SK-MEL-5 (cell line): ENCODE results near the gene ZFX. TPM values are rescaled to one million over a fixed set of nuclear protein-coding genes. Genes with fewer than 3 reads are reported as not detected.

Experiments used
- DNase-seq: peaks from one replicate; pipeline ENCODE4 v3.0.0-alpha.2; 2016; ENCODE audit warnings: low read depth, low spot score
- in situ Hi-C: cut with HindIII; loops from 2 replicates; pipeline ENCODE4 v1.10.0; 2016; ENCODE audit warnings: low sequenced_read_pairs, high pct_unique_total_duplicates, low pct_unique_long_range_greater_than_20kb
- total RNA-seq: library from RNA; depleted of rRNA; stranded (reverse); fragments of >200 nt; shearing (Covaris generic); gene quantifications from 2 replicates; pipeline ENCODE4 v1.2.3, GENCODE V29; 2014

The ZFX gene
- total RNA-seq, 1 experiment from 2014 or later, result 24.8 TPM

DNA sequence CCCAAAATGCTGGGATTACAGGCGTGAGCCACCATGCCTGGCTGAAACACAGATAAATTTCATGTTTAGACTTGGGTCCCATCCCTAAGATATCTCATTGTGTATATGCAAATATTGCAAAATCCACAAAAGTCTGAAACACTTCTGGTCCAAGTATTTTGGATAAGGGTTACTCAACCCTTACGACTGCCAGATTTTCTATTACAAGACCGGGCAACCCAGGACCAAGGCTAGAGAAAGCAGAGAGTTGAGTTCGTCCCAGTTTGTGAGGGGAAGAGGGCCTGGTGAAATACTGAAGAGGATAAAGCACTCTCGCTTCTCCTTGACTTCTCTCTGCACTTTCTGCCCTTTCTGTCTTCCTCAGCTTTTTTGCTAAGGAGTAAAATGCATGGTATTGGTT lies 34.5 kb downstream of the ZFX start:
- DNase-seq, result no peak
- in situ Hi-C loops, result no loop called here

DNA sequence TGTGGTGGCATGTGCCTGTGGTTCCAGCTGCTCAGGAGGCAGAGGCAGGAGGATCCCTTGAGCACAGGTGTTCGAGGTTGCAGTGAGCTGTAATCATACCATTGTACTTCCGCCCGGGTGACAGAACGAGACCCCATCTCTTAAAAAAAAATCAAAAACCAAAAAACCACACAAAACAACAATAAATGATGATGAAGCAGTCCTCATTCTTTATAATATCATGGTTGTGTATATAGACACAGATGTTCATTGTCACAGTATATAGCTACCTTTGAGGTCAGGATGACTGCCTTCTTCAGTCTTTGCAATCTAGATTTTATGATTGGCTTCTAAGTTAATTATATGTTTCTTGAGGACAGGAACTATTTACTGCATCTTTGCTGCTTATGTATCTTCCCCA lies 37.0 kb downstream of the ZFX start:
- in situ Hi-C loops, result no loop called here

DNA sequence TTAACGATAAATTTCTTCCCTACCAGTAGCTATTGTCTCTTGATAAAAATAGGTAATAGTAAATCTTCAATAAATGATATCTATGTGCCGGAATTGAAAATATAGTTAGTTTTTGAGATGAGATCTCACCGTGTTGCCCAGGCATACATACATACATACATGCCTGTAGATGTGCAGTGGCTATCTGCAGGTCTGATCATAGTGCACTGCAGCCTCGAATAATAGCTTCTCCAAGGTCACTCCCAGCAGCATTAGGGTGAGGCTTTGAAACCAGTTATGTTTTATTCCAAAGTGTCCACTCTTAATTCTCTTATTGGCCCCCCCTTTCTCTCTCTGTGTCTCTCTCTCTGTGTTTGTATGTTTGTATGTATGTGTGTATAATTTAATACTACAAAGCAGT lies 37.5 kb downstream of the ZFX start:
- in situ Hi-C loops, result no loop called here
- DNase-seq, result no peak

More for the DNA sequence above, 37.0 kb downstream of the ZFX start:
- no peak for DNase-seq

DNA sequence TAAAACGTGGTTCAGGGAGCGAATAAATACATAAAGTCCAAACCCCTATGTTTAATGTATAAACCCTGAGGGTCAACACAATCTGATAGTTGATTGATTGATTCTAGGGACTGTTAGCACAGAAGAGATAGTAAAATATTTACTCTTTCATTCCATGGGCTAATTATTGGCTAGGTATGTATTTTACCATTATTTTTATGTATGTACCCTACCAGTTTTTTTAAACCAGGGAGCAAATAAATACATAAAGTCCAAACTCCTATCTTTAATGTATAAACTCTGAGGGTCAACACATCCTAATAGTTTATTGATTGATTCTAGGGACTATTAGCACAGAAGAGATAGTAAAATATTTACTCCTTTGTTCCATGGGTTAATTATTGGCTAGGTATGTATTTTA lies 40.0 kb downstream of the ZFX start:
- in situ Hi-C loops, result no loop called here
- DNase-seq, result no peak

DNA sequence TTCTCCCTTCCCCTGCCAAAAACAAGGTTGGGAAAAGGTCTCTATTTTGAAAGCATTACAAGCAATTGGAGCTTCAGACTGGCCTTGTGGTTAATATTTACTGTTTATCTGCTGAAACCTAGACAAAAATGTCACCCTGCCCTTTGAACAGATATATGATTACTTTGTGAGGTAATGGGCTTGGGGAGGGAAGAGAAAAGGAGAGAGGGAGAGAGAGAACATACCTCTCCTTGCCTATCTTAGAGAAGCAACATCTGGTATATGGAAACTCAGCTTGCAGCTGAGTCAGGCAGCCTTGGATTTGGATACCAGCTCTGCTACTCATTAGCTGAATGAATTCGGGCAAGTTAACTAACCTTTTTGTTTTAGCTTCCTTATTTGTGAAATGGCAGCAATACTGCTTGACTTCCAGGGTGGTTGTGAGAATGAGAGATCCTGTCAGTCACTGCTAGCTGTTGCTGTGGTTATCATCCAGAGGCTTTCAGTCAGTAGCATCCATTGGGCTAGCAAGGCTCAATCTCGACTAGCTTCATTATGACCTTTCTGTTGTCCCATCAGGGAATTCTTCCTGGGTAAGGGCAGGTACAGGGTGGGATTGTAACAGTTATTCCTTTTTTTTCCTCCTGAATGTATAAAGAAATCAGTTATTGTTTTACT lies 41.1 kb downstream of the ZFX start:
- no peak for DNase-seq
- in situ Hi-C loops, result no loop called here

DNA sequence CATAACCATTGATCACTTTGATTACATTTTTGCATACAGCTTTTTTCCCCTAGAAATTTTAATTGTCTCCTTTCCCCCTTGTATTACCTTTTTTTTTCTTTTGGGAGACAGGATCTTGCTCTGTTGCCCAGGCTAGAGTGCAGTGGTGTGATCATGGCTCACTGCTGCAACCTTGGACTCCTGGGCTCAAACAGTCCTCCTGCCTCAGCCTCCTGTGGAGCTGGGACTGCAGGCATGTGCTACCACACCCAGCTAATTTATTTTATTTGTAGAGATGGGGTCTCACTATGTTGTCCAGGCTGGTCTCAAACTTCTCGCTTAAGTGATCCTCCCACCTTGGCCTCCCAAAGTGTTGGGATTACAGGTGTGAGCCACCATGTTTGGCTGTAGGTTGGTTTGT lies 47.0 kb downstream of the ZFX start:
- DNase-seq, result no peak
- in situ Hi-C loops, result no loop called here

DNA sequence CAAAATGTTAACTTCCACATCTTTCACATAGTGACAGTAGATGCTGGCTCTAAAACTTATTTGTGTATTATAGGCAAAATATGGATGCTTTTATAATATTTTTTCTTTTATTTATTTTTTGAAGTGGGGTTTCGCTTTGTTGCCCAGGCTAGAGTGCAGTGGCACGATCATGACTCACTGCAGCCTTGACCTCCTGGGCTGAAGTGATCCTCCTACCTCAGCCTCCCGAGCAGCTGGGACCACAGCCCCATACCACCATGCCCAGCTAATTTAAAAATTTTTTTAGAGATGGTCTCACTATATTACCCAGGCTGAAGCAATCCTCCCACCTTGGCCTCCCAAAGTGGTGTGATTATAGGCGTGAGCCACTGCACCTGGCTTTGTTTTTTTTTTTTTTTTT lies 48.6 kb downstream of the ZFX start:
- no peak for DNase-seq
- in situ Hi-C loops, result no loop called here

DNA sequence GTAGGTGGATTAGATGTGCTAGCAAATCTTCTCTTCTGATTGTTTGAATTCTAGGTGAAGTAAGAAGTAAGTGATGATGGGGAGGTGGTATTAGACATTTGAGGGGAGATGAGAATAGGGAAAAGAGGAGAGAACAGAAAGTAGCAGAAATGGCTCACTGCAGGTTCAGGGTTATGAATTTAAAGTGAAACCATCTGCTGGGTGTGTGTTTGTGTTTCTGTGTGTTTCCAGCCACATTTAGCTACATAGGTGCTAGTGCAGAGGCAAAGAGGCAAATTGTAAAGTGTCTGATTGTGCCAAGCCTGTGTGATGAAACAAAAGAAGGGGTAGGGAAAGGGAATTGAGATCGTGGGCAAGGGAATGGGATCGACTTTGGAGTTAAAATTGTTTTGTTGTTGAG lies 50.6 kb downstream of the ZFX start:
- in situ Hi-C loops, result no loop called here
- DNase-seq, result no peak

DNA sequence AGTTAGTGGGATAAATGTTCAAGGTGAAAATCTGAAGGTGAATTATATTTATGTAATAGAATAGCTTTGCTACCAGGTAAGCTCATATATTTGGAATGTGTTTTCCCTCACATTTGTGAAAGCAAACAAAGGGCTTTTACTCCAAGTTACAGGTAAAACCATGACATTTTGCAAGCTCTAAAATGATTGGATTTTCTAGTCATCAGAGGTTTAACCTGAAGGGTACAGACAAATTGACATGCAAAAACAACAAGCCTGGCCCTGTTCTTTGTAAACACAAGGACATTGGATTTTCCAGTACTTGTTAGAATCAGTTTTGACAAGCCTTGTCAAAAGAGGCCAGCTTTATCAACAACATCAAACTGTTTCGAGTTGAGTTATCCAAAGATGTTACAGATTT lies 51.7 kb downstream of the ZFX start:
- in situ Hi-C loops, result no loop called here
- no peak for DNase-seq

DNA sequence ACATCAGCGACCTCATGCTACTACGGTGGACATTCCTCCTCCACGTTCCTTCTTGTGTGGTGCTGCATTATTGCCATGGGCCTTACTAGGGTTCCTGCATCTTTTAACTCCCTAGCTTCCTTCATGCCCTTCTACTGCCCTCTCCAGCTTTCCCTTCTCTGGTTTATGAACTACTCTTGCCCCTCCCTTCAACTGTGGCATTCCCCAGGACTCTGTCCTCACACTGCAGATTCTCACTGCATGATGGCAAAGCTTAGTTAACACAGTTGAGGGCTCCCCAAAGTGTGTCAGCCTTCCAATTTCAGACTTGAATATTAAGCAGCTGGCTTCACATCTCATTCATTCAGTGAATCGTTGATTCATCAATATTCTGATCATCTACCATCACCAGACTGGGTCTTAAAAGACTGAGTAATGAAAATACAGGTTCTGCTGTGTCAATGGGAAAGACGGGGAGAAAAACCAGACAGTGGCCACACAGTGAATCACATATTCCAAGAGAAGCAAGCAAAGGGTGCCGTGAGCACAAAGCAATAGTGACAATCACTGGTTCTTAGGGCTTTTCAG lies 53.0 kb downstream of the ZFX start:
- in situ Hi-C loops, result no loop called here
- DNase-seq, result no peak

DNA sequence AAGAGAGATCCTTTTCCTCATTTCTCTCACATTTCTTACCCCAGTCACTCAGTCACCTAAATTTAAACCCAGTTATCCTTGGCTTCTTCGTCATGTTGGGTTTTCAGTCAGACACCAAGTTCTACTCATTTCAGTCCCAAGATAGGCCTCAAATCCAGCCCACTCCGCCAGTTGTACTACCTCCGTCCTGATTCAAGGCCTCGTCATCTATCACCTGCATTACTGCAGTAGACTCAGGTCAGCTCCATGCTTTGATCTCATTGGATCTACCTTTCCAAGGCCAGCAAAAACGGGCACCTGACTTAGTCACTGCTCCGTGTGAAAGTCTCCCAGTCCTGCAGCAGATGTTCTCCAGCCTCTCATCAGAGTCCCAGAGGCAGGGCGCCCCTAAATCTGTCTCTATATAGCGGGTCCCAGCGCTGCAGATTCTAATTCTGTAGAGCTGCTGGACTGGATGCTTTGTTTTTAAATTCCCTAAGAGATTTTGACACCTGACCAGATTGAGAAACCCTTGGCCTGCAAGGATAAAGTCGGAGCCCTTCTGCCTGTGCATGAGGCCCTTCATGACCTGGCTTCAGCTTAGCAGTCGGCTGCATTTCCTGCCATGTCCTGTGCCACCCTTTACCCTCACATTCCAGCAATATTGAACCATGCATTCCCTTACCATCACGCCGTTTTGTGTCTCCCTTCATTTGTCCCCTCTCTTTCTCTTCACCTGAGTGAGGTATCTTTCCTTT lies 53.7 kb downstream of the ZFX start:
- in situ Hi-C loops, result no loop called here
- DNase-seq, result no peak

DNA sequence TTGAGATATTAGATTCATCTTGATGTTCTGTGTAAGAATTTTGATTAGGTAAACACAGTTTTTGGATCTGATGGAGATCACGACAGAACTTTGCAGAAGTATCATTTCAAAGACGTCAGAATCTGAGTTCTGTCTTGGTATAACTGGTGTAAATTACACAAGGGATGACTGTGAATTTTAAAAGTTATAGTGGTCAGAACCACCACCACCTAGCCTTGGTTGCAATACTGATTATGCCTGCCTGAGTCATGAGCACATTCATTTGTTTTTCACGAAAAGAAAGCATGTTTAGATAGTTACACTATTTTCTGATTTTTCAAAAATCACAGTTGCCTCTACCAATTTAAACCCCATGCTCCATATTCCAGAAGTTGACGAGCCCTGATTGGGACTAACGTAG lies 54.8 kb downstream of the ZFX start:
- in situ Hi-C loops, result no loop called here

DNA sequence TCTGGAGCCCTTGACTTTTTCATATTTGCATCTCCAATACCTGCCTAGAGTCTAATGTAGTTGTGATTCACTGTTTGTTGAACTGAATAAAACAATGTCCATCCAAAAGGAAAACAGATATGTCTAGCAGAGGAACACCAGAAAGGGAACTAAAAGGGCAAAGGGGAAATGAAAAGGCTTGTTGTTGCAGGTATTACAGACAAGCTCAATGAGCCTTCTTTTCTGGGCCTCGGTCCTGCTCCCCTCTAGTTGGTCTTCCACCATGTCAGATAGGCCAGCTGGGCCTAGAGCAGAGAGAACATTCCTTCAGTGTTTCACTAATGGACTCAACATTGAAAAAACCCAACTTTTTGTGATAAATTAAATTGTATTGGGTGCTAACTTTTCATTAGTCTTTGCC lies 55.4 kb downstream of the ZFX start:
- no peak for DNase-seq
- in situ Hi-C loops, result no loop called here

More for the DNA sequence above, 54.8 kb downstream of the ZFX start:
- DNase-seq, result no peak

DNA sequence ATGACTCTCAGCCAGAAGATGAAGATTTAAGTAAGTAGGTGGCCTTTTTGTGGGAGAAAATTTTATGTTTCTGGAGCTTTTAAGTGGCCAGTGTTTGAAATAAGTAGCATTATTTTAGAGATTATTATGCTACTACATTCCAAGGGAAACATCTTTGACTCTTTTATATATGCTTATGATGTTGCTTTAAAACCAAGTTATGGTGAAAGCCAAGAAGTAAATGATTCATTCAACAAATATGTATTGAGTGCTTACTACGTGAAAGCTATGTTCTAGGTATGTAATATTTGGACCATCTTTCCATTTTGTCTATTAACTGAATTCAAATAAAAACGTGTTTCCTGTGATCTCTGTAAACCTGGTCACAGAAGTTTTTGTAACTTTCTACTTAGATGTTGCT lies 58.3 kb downstream of the ZFX start:
- no peak for DNase-seq
- in situ Hi-C loops, result no loop called here

DNA sequence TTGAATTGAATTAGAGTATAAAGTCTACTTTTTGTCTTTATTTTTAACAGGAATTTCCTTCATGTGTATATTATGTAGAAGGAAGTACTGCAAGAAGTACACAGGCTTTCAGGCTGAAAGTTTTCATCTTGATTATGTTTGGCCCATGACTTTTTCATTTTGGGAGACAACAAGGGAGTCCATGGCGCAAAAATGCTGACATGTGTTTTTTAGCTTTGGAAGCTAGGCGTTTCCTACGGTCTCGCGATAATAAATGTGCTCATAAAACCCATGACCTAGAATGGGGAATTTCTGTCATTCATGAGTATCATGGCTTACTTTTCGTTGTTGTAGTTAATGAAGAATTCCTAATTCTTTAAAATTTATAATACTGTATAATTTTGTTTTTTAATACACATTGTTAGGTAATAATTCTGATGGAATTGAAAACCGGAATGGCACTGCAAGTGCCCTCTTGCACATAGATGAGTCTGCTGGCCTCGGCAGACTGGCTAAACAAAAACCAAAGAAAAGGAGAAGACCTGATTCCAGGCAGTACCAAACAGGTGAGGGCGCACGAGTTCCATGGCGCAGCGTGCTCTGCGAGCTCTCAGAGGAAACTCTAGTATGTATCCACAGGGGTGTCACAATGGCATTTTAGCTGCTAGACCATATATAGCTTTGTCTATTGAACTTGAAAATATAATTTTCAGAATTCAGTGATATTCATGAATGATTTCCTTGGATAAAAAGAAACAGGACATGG lies 59.1 kb downstream of the ZFX start:
- in situ Hi-C loops, result no loop called here

DNA sequence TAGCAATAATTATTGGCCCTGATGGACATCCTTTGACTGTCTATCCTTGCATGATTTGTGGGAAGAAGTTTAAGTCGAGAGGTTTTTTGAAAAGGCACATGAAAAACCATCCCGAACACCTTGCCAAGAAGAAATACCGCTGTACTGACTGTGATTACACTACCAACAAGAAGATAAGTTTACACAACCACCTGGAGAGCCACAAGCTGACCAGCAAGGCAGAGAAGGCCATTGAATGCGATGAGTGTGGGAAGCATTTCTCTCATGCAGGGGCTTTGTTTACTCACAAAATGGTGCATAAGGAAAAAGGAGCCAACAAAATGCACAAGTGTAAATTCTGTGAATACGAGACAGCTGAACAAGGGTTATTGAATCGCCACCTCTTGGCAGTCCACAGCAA lies 60.7 kb downstream of the ZFX start:
- DNase-seq, result no peak
- in situ Hi-C loops, result no loop called here

More for the DNA sequence above, 59.1 kb downstream of the ZFX start:
- no peak for DNase-seq

DNA sequence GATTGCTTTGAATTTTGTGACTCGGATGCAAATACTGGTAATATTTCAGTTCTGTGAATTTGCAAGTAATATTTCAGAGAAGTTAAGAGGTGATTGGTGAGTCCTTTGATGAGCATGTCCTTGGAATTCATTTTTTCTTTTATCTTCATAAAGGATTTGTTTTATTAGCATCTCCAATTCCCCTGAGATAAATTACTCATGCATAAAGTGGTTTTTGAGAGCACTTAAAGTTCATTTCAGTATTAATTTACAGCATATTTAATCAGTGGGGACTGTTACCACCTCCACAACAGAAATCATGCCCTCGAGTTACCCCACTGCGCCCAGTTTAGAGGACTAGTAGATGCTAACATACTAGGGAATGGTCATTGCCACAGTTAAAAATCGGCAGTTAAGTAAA lies 65.0 kb downstream of the ZFX start:
- no peak for DNase-seq
- in situ Hi-C loops, result no loop called here

DNA sequence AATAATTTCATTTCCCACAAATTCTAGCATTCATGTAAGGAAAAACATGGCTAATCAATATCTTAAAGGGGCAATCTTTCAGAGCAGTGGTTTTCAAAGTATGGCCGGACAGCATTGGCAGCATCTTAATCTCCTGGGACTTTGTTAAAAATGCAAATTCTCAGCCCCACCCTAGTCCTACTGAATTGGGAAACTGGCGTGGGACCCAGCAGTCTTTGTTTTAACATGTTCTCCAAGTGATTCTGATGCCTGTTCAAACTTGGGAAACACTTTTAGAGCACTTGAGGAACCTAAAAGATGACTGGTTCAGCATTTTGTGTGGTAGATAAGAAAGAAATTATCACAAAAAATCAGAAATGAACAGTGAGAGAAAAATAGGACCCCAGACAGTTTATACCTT lies 65.7 kb downstream of the ZFX start:
- in situ Hi-C loops, result no loop called here

More for the DNA sequence above, 65.7 kb downstream of the ZFX start:
- DNase-seq, result no peak
